ENCODE data around the gene PRPF6.

DNA sequence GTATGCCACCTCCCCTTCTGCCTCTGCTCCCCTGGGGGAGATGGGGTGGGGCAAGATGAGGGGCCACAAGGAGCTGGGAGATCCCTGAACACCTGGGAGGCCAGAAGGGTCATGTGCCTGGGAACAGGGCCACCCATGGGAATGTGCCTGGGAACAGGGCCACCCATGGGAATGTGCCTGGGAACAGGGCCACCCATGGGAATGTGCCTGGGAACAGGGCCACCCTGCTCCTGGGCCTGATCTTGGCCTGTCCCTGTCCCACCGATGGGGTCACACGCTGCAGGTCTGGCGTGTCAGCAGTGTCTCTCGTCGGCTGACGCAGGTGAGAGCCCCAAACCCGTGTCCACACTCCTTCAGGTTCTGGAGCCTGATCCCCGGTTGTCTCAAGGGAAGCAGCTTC lies 94.0 kb downstream of the PRPF6 start:
- TF ChIP-seq, protein P1, sequence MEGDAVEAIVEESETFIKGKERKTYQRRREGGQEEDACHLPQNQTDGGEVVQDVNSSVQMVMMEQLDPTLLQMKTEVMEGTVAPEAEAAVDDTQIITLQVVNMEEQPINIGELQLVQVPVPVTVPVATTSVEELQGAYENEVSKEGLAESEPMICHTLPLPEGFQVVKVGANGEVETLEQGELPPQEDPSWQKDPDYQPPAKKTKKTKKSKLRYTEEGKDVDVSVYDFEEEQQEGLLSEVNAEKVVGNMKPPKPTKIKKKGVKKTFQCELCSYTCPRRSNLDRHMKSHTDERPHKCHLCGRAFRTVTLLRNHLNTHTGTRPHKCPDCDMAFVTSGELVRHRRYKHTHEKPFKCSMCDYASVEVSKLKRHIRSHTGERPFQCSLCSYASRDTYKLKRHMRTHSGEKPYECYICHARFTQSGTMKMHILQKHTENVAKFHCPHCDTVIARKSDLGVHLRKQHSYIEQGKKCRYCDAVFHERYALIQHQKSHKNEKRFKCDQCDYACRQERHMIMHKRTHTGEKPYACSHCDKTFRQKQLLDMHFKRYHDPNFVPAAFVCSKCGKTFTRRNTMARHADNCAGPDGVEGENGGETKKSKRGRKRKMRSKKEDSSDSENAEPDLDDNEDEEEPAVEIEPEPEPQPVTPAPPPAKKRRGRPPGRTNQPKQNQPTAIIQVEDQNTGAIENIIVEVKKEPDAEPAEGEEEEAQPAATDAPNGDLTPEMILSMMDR (IDR thresholded peaks at IDR 0.05), result no peak
- TF ChIP-seq EP300 (IDR thresholded peaks at IDR 0.05), result no peak
